Neural progenitor cell (in vitro differentiated cells): ENCODE results near the gene KRTAP12-4. TPM values are rescaled to one million over a fixed set of nuclear protein-coding genes. Genes with fewer than 3 reads are reported as not detected.

Experiments
- DNase-seq: peaks from one replicate; pipeline ENCODE4 v3.0.0-alpha.2; 2016; ENCODE audit warnings: low spot score
- H2AFZ ChIP-seq: fragments of 200-600 bp; sonication (generic); replicated peaks from 2 replicates; pipeline ENCODE4 v1.6.1; 2016; ENCODE audit warnings: antibody characterized with exemption
- H3F3A ChIP-seq: fragments of 200-600 bp; sonication (generic); 2 replicates; pipeline ENCODE4 v1.6.1; 2016; ENCODE audit warnings: antibody characterized with exemption, low read depth
- H3K27ac ChIP-seq: fragments of 200-600 bp; sonication (generic); 2 replicates; pipeline ENCODE4 v1.5.1; 2016; ENCODE audit warnings: mild to moderate bottlenecking
- H3K27me3 ChIP-seq: fragments of 200-600 bp; sonication (generic); 2 replicates; pipeline ENCODE4 v1.6.1; 2016; ENCODE audit warnings: mild to moderate bottlenecking, moderate library complexity
- H3K36me3 ChIP-seq: fragments of 200-600 bp; sonication (generic); 2 replicates; pipeline ENCODE4 v1.5.1; 2016
- H3K4me1 ChIP-seq: fragments of 200-600 bp; sonication (generic); 2 replicates; pipeline ENCODE4 v1.6.1; 2016; ENCODE audit warnings: mixed run types
- H3K4me2 ChIP-seq: fragments of 200-600 bp; sonication (generic); 2 replicates; pipeline ENCODE4 v1.6.1; 2016
- H3K4me3 ChIP-seq: fragments of 200-600 bp; sonication (generic); 2 replicates; pipeline ENCODE4 v1.5.1; 2016
- H3K79me2 ChIP-seq: fragments of 200-600 bp; sonication (generic); 2 replicates; pipeline ENCODE4 v1.6.1; 2016; ENCODE audit warnings: low read depth
- H3K9ac ChIP-seq: fragments of 200-600 bp; sonication (generic); 2 replicates; pipeline ENCODE4 v1.6.1; 2016
- H3K9me3 ChIP-seq: fragments of 200-600 bp; sonication (generic); 2 replicates; pipeline ENCODE4 v1.5.1; 2016; ENCODE audit warnings: low read depth
- H4K20me1 ChIP-seq: fragments of 200-600 bp; sonication (generic); 2 replicates; pipeline ENCODE4 v1.6.1; 2016; ENCODE audit warnings: low read depth
- H3K27ac Mint-ChIP-seq: 3 replicates; pipeline ENCODE4 v1.8.0; 2021; ENCODE audit warnings: mixed read lengths
- H3K27me3 Mint-ChIP-seq: 2 replicates; pipeline ENCODE4 v1.8.0; 2022; ENCODE audit warnings: low read depth, mild to moderate bottlenecking, inconsistent platforms, moderate library complexity, mixed read lengths; ENCODE audit not compliant: insufficient read depth
- H3K36me3 Mint-ChIP-seq: 3 replicates; pipeline ENCODE4 v1.8.0; 2021; ENCODE audit warnings: mixed read lengths
- H3K4me1 Mint-ChIP-seq: 3 replicates; pipeline ENCODE4 v1.8.0; 2021; ENCODE audit warnings: mixed read lengths
- H3K4me3 Mint-ChIP-seq: 3 replicates; pipeline ENCODE4 v1.8.0; 2021; ENCODE audit warnings: mild to moderate bottlenecking, moderate library complexity, mixed read lengths
- H3K9me3 Mint-ChIP-seq: 3 replicates; pipeline ENCODE4 v1.8.0; 2020; ENCODE audit warnings: mixed read lengths
- EZH2 ChIP-seq: fragments of 200-600 bp; sonication (generic); IDR thresholded peaks from 2 replicates; pipeline ENCODE4 v1.6.1; 2017; ENCODE audit warnings: antibody characterized with exemption, mild to moderate bottlenecking, moderate library complexity
- EZH2phosphoT487 ChIP-seq: fragments of 200-600 bp; sonication (generic); IDR thresholded peaks from 2 replicates; pipeline ENCODE4 v1.6.1; 2017; ENCODE audit warnings: antibody characterized with exemption
- total RNA-seq: library from RNA; depleted of rRNA; stranded (reverse); fragments of >200 nt; gene quantifications from 2 replicates; pipeline ENCODE4 v1.2.3, GENCODE V29; 2015; ENCODE audit warnings: low replicate concordance
- TF ChIP-seq, protein P1 (sequence below): fragments of 200-600 bp; sonication (generic); IDR thresholded peaks from 2 replicates; pipeline ENCODE4 v1.5.1; 2017; ENCODE audit warnings: antibody characterized with exemption, mild to moderate bottlenecking

The KRTAP12-4 gene
- total RNA-seq, 1 donor from 2014 or later = not detected

DNA sequence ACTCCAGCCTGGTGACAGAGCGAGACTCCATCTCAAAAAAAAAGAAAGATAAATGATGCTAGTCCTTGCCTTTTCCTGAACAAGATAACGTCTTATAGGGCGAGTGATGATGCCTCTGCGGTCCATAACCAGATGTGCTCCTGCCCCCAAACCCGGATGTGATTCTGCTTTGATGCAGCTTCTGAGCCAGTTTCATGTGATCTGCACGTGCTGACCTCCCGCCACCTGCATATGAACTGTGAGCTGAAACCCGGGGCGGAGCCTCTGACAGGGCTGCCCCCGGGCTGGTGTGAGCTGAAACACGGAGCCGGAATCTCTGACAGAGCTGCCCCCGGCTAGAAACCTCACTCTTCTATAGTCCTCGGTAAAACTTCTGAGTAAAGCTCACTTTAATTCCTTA is 1.3 kb downstream of the KRTAP12-4 start:
- Mint-ChIP-seq H3K4me3 (no peak overlapping the region), H3K4me1 (no peaks in the 10 kb centered on the region), H3K27ac (no peak overlapping the region), H3K9me3 (peaks cover 24% of the 10 kb centered on the region), H3K36me3 (peaks cover 4% of the 10 kb centered on the region), H3K27me3 (peaks cover 7% of the 10 kb centered on the region)
- Histone ChIP-seq H3K9me3 (no peaks in the 10 kb centered on the region), H3K4me3 (no peak overlapping the region), H3K4me2 (no peak overlapping the region), H3K4me1 (no peaks in the 10 kb centered on the region), H3K9ac (no peak overlapping the region), H3K27me3 (no peaks in the 10 kb centered on the region), H3F3A (no peaks in the 10 kb centered on the region), H3K36me3 (no peaks in the 10 kb centered on the region), H3K27ac (no peak overlapping the region), H2AFZ (no peak overlapping the region), H4K20me1 (no peaks in the 10 kb centered on the region), H3K79me2 (no peaks in the 10 kb centered on the region)
- no peak for TF ChIP-seq EZH2
- no peak for TF ChIP-seq EZH2phosphoT487
- TF ChIP-seq, protein P1, sequence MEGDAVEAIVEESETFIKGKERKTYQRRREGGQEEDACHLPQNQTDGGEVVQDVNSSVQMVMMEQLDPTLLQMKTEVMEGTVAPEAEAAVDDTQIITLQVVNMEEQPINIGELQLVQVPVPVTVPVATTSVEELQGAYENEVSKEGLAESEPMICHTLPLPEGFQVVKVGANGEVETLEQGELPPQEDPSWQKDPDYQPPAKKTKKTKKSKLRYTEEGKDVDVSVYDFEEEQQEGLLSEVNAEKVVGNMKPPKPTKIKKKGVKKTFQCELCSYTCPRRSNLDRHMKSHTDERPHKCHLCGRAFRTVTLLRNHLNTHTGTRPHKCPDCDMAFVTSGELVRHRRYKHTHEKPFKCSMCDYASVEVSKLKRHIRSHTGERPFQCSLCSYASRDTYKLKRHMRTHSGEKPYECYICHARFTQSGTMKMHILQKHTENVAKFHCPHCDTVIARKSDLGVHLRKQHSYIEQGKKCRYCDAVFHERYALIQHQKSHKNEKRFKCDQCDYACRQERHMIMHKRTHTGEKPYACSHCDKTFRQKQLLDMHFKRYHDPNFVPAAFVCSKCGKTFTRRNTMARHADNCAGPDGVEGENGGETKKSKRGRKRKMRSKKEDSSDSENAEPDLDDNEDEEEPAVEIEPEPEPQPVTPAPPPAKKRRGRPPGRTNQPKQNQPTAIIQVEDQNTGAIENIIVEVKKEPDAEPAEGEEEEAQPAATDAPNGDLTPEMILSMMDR = no peak
- no peak for DNase-seq

DNA sequence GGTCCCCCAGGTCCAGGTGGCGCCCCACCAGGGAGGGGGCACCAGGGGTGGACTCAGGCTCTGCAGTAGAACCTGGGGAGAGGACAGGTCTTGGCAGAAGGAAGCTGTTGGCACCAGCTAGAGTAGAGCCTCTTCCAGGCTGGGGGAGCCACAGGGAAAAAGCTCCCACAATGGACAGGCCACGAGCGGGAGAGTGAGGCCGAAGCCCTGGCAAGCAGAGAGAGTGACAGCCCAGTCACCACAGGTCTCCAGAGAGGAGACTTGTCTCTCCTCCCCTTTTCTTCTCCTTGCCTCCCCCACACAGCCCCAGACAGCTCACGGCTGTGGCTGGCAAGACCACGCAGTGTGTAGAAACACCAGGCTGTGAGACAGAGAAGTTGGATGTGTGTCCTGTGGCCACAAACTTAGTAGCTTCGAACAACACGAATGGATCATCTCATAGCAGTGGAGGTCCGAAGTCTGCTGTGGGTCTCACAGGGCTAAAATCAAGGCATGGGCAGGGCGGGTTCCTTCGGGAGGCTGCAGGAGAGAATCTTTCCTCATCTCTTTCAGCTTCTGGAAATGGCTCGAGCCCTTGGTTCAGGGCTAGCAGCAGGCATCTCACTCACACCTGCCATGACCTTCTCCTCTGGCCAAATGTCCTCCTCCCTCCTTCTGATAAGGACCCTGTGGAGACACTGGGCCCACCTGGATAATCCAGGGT is 3.3 kb downstream of the KRTAP12-4 start:
- no peak for DNase-seq
- H3K27ac Mint-ChIP-seq = no peak overlapping the region
- Histone ChIP-seq H4K20me1 (no peaks in the 10 kb centered on the region), H3F3A (peaks cover 7% of the 10 kb centered on the region), H3K27ac (no peak overlapping the region), H3K4me3 (no peak overlapping the region), H3K27me3 (no peaks in the 10 kb centered on the region), H3K36me3 (no peaks in the 10 kb centered on the region), H3K9me3 (no peaks in the 10 kb centered on the region), H3K79me2 (no peaks in the 10 kb centered on the region), H3K4me2 (no peak overlapping the region), H3K9ac (no peak overlapping the region), H3K4me1 (peaks cover 14% of the 10 kb centered on the region), H2AFZ (no peak overlapping the region)
- TF ChIP-seq, protein P1 = no peak
- TF ChIP-seq EZH2 = no peak
- no peak for TF ChIP-seq EZH2phosphoT487
- peaks cover 14% of the 10 kb centered on the region for H3K9me3 Mint-ChIP-seq
- peaks cover 4% of the 10 kb centered on the region for H3K36me3 Mint-ChIP-seq
- H3K4me1 Mint-ChIP-seq = peaks cover 10% of the 10 kb centered on the region
- H3K27me3 Mint-ChIP-seq = peaks cover 18% of the 10 kb centered on the region
- H3K4me3 Mint-ChIP-seq = no peak overlapping the region

DNA sequence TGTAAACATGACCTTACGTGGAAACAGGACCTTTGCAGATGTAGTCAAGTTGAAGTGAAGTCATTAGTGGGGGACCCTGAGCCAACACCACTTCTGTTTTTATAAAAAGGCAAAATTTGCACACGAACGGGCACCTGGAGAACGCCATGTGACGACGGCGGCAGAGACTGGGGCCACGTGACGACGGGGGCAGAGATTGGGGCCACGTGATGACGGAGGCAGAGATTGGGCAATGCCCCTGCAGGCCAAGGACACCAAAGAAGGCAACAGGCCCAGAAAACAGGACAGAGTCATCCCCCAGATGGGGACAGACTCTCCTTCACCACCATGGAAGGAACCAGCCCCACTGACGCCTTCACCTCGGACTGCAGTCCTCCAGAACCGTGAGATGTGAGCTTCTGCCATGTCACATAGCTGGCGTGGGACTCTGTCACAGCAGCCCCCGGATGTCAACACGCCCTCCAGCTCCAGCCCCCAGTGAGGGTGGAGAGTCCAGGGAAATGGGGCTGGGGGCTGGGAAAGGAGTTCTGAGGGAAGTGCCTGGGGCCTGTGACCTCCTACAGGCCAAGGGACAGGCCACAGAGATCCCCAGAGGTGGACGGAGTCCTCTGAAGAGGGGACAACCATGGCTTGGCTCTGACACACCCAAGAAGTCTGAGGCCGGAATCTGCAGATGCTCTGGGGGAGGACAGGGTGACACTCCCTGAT is 4.0 kb downstream of the KRTAP12-4 start:
- H3K36me3 Mint-ChIP-seq = peaks cover 4% of the 10 kb centered on the region
- Histone ChIP-seq H3K36me3 (no peaks in the 10 kb centered on the region), H3K79me2 (no peaks in the 10 kb centered on the region), H4K20me1 (no peaks in the 10 kb centered on the region), H3K4me3 (no peak overlapping the region), H3K27ac (no peak overlapping the region), H3F3A (peaks cover 7% of the 10 kb centered on the region), H3K4me1 (peaks cover 14% of the 10 kb centered on the region), H3K9me3 (no peaks in the 10 kb centered on the region), H2AFZ (no peak overlapping the region), H3K9ac (no peak overlapping the region), H3K27me3 (no peaks in the 10 kb centered on the region), H3K4me2 (no peak overlapping the region)
- no peak overlapping the region for H3K4me3 Mint-ChIP-seq
- peaks cover 16% of the 10 kb centered on the region for H3K9me3 Mint-ChIP-seq
- H3K27me3 Mint-ChIP-seq = peaks cover 19% of the 10 kb centered on the region
- H3K4me1 Mint-ChIP-seq = peaks cover 10% of the 10 kb centered on the region
- no peak overlapping the region for H3K27ac Mint-ChIP-seq
- DNase-seq = no peak
- TF ChIP-seq EZH2 (no peak), EZH2phosphoT487 (no peak)
- TF ChIP-seq, protein P1 = no peak
